Transverse colon (tissue), 4 donors: ENCODE data around the gene KRT23.

Experiments used
- POLR2AphosphoS5 ChIP-seq, 3 donors: sonication (generic); formaldehyde crosslinking; IDR thresholded peaks; one replicate each; pipeline ENCODE4 v1.6.1; 2016; ENCODE audit warnings: antibody characterized with exemption in 3 of 3
- TF ChIP-seq, protein P1 (sequence below), 5 experiments: fragments of 200-600 bp in 3 of 5; fragments of 450-650 bp in 2 of 5; sonication (generic) in 3 of 5; IDR thresholded peaks; 1 replicate in 2 of 5; 2 replicates in 3 of 5; pipeline ENCODE4 v1.5.1; 2016 to 2017; ENCODE audit warnings: antibody characterized with exemption in 5 of 5, inconsistent platforms in 3 of 5, mild to moderate bottlenecking in 2 of 5, moderate library complexity in 1 of 5

DNA sequence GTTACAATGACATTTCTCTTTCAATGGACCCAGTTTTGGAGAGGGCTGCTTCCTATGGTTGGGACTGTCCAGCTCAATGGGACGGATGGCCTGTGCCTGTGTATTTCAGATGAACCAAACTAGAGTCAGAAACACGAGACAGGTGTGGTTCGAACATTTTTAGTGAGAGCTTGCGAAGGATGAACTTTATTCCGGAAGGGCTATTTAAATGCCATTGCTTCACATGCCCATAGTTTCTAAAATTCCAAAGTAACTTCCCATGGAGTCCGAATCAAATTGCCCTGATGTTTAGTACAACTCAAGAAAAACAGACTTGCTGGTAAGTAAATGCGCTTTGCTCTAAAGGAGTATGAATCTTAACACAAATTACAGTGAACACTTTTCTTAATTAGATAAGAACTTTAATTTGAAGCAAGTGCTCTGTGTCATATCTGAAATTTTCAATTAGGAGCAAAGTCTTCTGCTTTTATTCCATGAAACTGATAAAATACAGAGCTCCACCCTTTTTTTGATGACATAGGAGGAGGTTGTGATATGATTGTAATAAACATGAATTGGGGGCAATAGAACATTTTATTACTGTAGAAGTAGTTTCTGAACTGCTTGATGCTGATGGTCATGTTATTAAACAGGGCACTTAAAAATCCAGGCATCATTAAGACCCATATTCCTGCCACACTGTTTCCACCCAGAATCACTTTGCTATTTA, 53.7 kb downstream of the KRT23 start:
- peak in 2 of 3 donors; percentile 48 to 50 for TF ChIP-seq POLR2AphosphoS5 (IDR thresholded peaks at IDR 0.05)
- TF ChIP-seq, protein P1, sequence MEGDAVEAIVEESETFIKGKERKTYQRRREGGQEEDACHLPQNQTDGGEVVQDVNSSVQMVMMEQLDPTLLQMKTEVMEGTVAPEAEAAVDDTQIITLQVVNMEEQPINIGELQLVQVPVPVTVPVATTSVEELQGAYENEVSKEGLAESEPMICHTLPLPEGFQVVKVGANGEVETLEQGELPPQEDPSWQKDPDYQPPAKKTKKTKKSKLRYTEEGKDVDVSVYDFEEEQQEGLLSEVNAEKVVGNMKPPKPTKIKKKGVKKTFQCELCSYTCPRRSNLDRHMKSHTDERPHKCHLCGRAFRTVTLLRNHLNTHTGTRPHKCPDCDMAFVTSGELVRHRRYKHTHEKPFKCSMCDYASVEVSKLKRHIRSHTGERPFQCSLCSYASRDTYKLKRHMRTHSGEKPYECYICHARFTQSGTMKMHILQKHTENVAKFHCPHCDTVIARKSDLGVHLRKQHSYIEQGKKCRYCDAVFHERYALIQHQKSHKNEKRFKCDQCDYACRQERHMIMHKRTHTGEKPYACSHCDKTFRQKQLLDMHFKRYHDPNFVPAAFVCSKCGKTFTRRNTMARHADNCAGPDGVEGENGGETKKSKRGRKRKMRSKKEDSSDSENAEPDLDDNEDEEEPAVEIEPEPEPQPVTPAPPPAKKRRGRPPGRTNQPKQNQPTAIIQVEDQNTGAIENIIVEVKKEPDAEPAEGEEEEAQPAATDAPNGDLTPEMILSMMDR (IDR thresholded peaks at IDR 0.05), result no peak
